Measurements from ENCODE around the gene TBC1D2B.

Gene TBC1D2B

DNA sequence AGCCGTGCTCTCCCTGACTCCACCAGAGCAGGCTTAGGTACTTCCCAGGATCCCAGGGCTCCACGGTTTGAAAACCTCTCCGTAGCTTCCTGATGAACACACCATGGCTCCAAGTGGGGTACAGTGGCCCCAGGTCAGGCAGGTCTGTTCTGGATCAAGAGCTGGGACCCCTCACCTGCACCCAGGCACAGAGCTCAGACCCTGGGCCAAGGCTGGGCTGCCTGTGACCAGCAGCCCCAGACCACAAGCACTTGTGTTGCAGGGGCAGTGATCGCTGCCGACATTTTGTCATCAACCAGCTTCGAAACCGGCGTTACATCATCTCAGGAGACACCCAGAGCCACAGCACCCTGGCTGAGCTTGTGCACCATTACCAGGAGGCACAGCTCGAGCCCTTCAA, 20.2 kb upstream of the TBC1D2B start:
- H3K4me3 ChIP-seq (ENCODE audit: low read depth, low read length) = no peak overlapping the region
- DNase-seq (ENCODE audit: low read depth) = no peak

DNA sequence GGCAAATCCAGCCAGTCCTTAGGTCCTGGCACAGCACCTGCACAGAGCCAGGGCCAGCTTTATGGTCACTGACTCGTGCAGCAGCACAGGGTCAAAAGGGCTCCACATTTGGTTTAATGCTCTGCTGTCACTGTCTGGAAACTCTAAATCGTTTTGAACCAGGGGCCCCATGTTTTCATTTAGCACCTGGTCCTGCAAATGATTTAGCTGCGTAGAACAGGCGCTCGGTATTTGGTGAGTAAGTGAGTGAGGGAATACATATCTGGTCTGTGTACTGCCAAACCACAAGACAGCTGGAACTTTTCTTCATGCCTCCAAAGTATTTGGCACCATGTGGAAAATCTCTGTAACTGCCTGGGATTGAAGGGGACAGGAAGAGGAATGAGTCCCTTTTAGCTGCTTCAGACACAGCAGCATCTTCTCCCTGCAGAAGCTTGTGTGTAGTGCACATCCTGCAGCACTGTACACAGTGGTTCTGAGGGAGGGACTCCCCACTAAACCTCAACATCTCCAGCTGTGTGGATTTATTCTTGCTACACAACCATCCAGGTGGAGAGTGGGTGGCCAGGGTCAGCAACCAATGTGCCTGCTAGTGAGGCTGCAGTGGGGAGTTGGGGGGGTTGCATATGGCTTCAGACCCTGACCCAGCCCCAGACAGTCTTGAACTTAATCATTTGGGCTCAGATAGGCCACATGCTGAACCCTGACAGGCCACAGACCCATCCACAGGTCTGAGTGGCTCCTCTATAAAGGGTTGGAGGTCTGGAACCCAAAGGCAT, 15.9 kb upstream of the TBC1D2B start:
- TF ChIP-seq, protein P1, sequence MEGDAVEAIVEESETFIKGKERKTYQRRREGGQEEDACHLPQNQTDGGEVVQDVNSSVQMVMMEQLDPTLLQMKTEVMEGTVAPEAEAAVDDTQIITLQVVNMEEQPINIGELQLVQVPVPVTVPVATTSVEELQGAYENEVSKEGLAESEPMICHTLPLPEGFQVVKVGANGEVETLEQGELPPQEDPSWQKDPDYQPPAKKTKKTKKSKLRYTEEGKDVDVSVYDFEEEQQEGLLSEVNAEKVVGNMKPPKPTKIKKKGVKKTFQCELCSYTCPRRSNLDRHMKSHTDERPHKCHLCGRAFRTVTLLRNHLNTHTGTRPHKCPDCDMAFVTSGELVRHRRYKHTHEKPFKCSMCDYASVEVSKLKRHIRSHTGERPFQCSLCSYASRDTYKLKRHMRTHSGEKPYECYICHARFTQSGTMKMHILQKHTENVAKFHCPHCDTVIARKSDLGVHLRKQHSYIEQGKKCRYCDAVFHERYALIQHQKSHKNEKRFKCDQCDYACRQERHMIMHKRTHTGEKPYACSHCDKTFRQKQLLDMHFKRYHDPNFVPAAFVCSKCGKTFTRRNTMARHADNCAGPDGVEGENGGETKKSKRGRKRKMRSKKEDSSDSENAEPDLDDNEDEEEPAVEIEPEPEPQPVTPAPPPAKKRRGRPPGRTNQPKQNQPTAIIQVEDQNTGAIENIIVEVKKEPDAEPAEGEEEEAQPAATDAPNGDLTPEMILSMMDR (conservative IDR thresholded peaks at IDR 0.05; ENCODE audit: low read depth, low read length) = no peak
- DNase-seq (ENCODE audit: low read depth) = peak; percentile 88
- no peak overlapping the region for H3K4me3 ChIP-seq (ENCODE audit: low read depth, low read length)

More for the DNA sequence above, 20.2 kb upstream of the TBC1D2B start:
- TF ChIP-seq, protein P1 (conservative IDR thresholded peaks at IDR 0.05; ENCODE audit: low read depth, low read length) = no peak

DNA sequence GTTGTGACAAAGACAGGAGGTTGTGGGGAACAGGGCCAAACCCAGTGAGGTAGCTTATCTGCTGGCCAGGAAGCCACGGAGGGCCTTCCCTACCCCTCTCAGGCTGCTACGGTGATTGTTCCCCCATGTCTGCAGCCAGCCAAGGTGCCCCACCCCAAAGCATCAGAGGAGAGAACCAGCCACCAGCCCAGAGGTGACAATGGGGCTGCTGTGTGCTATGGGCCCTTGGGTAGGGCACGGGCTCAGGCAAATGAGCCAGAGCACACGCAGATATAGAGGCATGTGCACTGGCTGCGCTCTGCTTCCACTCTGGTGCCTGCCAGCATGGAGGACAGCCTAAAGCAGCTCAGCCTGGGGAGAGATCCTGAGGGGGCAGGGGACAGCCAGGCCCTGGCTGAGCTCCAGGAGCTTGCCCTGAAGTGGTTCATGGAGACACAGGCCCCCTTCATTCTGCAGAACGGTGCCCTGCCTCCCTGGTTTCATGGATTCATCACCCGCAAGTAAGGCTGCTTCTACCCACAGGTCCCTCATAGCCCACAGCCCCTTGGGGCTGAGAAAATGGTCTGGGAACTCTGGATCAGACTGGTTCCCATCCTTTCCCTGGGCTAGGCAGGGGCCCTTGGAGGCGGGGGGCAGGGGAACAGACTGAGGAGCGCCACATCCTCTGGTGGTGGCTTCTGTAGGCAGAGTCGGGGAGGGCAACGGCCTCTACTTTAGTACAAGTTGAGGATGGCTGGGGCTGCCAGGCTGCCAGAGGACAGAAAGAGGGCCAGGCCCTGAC, 14.9 kb upstream of the TBC1D2B start, which contains the start of gene SH2D7:
Gene SH2D7, plus strand, starts transcription at position 301 of the 781 bp plus-strand sequence. Its CDS starts 24 bp downstream, at position 325.
- TF ChIP-seq, protein P1 (conservative IDR thresholded peaks at IDR 0.05; ENCODE audit: low read depth, low read length) = no peak
- DNase-seq (ENCODE audit: low read depth) = no peak
- H3K4me3 ChIP-seq (ENCODE audit: low read depth, low read length) = no peak within 1 kb of the TSS

DNA sequence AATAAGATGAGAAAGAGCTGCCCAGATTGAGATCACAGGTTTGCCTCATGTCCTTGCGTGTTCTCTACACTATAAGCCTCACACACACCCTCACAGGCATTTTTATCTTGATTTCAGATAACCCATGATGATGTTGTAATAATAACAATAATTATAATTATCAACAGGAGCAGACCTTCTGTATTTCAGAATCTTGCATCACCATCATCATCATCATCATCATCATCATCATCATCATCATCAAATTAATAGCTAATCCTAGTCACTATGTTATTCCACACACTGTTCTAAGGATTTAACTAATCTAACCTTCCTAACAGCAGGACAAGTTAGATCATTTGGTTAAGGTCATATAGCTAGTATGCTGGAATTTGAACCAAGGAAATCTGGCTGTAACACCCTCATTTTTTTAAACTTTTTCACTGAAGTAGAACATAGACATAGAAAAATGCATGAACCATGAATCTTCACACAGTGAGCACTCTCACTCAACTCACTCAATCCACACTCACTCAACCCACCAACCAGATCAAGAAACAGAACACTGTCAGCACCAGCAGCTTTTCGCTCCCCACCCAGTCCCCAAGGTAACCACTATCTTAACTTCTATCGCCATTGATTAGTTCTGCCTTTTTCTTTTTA, 13.0 kb upstream of the TBC1D2B start:
- TF ChIP-seq, protein P1 (conservative IDR thresholded peaks at IDR 0.05; ENCODE audit: low read depth, low read length) = no peak
- no peak overlapping the region for H3K4me3 ChIP-seq (ENCODE audit: low read depth, low read length)
- peak; percentile 50 for DNase-seq (ENCODE audit: low read depth)

DNA sequence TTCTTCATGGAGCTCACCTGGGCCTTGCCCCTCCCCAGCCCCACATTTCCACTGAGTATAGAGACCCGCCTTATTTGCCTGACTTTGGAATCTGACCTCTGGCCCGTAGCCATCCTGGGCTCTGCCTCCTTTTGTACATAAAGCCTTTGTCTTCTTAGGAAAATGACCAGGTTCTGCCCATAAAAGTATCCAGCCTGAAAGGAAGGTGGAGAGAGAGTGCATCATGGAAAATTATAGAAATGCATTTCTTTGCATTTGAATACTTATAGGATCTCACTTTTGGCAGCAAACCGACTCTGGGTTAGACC, 11.2 kb upstream of the TBC1D2B start:
- no peak for DNase-seq (ENCODE audit: low read depth)
- TF ChIP-seq, protein P1 (conservative IDR thresholded peaks at IDR 0.05; ENCODE audit: low read depth, low read length) = no peak
- H3K4me3 ChIP-seq (ENCODE audit: low read depth, low read length) = no peak overlapping the region

DNA sequence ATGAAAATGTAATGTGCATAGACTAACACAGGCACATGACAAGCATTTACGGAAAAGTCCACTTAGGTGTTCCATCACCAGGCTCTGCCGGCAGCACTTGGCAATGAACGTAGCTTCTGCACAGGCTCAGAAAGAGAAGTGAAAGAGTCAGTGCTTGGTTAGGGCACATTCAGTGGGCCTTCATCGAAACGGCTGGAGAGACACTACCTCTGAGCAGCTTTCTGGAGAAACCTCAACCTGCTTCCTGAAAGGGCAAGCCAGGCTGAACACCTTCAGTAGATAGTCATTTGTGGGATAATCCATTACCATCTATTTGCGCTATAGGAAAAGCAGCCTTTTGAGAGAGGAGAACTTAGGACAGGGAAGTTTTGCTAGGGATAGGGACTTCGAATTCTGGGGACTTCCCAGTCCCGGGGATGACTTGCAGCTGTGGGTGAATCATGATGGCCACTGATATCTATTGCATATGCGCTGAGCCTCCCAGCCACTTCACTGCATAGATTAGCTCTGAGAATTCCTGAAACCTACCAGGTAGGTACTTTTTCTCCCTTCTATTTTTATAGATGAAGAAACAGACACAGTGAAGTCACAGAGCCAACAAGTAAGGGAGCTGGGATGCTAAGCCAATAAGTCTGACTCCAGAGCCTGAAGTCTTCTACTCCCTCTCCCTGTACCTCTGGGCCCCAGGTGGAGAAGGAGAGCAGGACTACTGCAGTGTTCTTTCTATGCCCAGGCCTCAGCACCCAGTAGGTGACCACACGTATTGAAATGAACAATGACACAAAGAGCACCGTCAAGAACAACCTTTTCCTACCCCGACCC, 10.7 kb upstream of the TBC1D2B start:
- H3K4me3 ChIP-seq (ENCODE audit: low read depth, low read length) = no peak overlapping the region
- no peak for DNase-seq (ENCODE audit: low read depth)

More for the DNA sequence above, 10.7 kb upstream of the TBC1D2B start:
- TF ChIP-seq, protein P1 (conservative IDR thresholded peaks at IDR 0.05; ENCODE audit: low read depth, low read length) = no peak

Data from choroid plexus epithelial cell (primary cell).